H1 (cell line): ENCODE results near the gene EWSR1. TPM values are rescaled to one million over a fixed set of nuclear protein-coding genes. Genes with fewer than 3 reads are reported as not detected.

ENCODE experiments used
- BCL11A ChIP-seq, 2 experiments: IDR thresholded peaks; one replicate each; pipeline ENCODE4 v1.6.1; 2011; ENCODE audit warnings: low read depth in 2 of 2, low read length in 2 of 2, mild to moderate bottlenecking in 2 of 2
- CBX5 ChIP-seq: fragments of 300-800, 300-1000 bp; sonication (generic); IDR thresholded peaks from 2 replicates; pipeline ENCODE4 v1.7.1; 2016; ENCODE audit warnings: antibody characterized with exemption, low read length, low read depth
- CHD7 ChIP-seq: fragments of 300-600 bp; sonication (generic); IDR thresholded peaks from 2 replicates; pipeline ENCODE4 v1.7.1; 2012; ENCODE audit warnings: low read length, moderate library complexity, mild to moderate bottlenecking, inconsistent platforms; ENCODE audit not compliant: insufficient replicate concordance
- EZH2 ChIP-seq: fragments of 200-600 bp; sonication (generic); IDR thresholded peaks from 2 replicates; pipeline ENCODE4 v1.7.1; 2012; ENCODE audit warnings: low read depth, mild to moderate bottlenecking, moderate library complexity, low read length, inconsistent platforms; ENCODE audit not compliant: severe bottlenecking
- GABPA ChIP-seq: IDR thresholded peaks from 2 replicates; pipeline ENCODE4 v1.6.1; 2011; ENCODE audit warnings: mild to moderate bottlenecking, low read length, moderate library complexity, borderline replicate concordance; ENCODE audit not compliant: insufficient read depth
- NRF1 ChIP-seq: IDR thresholded peaks from 2 replicates; pipeline ENCODE4 v1.6.1; 2011; ENCODE audit warnings: mild to moderate bottlenecking, low read depth, low read length, improper control_type of control experiment
- RAD21 ChIP-seq, 2 experiments: IDR thresholded peaks in 1 of 2; conservative IDR thresholded peaks in 1 of 2; 2 replicates each; pipeline ENCODE4 v1.6.1; 2011; ENCODE audit warnings: low read depth in 2 of 2, low read length in 2 of 2, improper control_type of control experiment in 1 of 2, inconsistent platforms in 1 of 2, mild to moderate bottlenecking in 1 of 2, moderate library complexity in 1 of 2
- polyA plus RNA-seq, 7 experiments: library from polyadenylated mRNA; depleted of rRNA in 3 of 7; stranded (reverse) in 5 of 7; unstranded in 2 of 7; fragments of >200 nt in 5 of 7; fragments of 200-250 nt in 2 of 7; gene quantifications; 1 replicate in 5 of 7; 2 replicates in 1 of 7; 4 replicates in 1 of 7; pipeline versions ENCODE4 v1.2.1 to v1.2.3, GENCODE V29; 2011 to 2013; ENCODE audit warnings: missing spikeins in 2 of 7, mixed read lengths in 2 of 7
- total RNA-seq: library from RNA; stranded (reverse); fragmentation: NEBNext Ultra II Directional; extraction: Animal tissue kit (Norgen Biotek cat#: 25700); gene quantifications from 2 replicates; pipeline ENCODE4 v1.2.1, GENCODE V29; 2021
- TF ChIP-seq, protein P1 (sequence below), 3 experiments: IDR thresholded peaks; 1 replicate in 2 of 3; 2 replicates in 1 of 3; pipeline versions ENCODE4 v1.5.1 to v1.6.1; 2011; ENCODE audit warnings: low read length in 3 of 3, mild to moderate bottlenecking in 3 of 3, inconsistent platforms in 2 of 3, low read depth in 1 of 3, moderate library complexity in 1 of 3; ENCODE audit not compliant: insufficient read depth in 1 of 3; ENCODE audit errors: control extremely low read depth in 1 of 3

EWSR1 gene
- total and polyA plus RNA-seq, 2 of the 8 experiments (the other 6 are each of a cell fraction or from before 2014, with no cell fraction given) = 387 to 930 TPM

DNA sequence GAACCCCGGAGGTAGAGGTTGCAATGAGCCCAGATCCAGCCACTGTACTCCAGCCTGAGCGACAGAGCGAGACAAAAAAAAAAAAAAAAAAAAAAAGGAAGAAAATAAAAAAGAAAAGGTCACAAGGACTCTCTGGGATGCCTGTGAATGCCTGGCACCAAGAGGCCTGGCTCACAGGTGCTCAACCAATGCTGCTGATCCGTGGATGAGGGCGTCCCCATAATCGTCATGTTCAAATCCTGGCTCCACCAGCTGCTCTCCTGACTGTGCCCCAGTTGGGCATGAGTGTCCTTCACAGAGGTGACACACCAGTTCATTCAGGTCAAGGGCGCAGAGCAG, 37.7 kb downstream of the EWSR1 start (continued):
- no peak for TF ChIP-seq CHD7
- no peak for TF ChIP-seq NRF1
- no peak for TF ChIP-seq CBX5
- no peak for TF ChIP-seq EZH2
- TF ChIP-seq, protein P1, sequence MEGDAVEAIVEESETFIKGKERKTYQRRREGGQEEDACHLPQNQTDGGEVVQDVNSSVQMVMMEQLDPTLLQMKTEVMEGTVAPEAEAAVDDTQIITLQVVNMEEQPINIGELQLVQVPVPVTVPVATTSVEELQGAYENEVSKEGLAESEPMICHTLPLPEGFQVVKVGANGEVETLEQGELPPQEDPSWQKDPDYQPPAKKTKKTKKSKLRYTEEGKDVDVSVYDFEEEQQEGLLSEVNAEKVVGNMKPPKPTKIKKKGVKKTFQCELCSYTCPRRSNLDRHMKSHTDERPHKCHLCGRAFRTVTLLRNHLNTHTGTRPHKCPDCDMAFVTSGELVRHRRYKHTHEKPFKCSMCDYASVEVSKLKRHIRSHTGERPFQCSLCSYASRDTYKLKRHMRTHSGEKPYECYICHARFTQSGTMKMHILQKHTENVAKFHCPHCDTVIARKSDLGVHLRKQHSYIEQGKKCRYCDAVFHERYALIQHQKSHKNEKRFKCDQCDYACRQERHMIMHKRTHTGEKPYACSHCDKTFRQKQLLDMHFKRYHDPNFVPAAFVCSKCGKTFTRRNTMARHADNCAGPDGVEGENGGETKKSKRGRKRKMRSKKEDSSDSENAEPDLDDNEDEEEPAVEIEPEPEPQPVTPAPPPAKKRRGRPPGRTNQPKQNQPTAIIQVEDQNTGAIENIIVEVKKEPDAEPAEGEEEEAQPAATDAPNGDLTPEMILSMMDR (IDR thresholded peaks at IDR 0.05; ENCODE audit: control extremely low read depth in 1 of 3, insufficient read depth in 1 of 3, low read depth in 1 of 3, low read length in 3 of 3) = no peak
- no peak for TF ChIP-seq GABPA
- TF ChIP-seq RAD21 (IDR thresholded peaks at IDR 0.05 in 1 of 2, conservative IDR thresholded peaks at IDR 0.05 in 1 of 2; ENCODE audit: low read depth in 2 of 2, low read length in 2 of 2) = no peak
- TF ChIP-seq BCL11A (IDR thresholded peaks at IDR 0.05; ENCODE audit: low read depth in 2 of 2, low read length in 2 of 2) = no peak
